ENCODE measurements around the gene RPS6KL1. TPM values are rescaled to one million over a fixed set of nuclear protein-coding genes. Genes with fewer than 3 reads are reported as not detected.

RPS6KL1 gene
- total and polyA plus RNA-seq, 2 experiments from 2014 or later: 5.6 to 6.5 TPM

GRCh38 chr14:74919421-74920165, 3.5 kb downstream of the RPS6KL1 start (continued):
- TF ChIP-seq ETS1 (IDR thresholded peaks at IDR 0.05) (no peak), CREB1 (CRISPR knock-in tag; IDR thresholded peaks at IDR 0.05; ENCODE audit: low read depth) (no peak), STAT1 (IDR thresholded peaks at IDR 0.05; ENCODE audit: unreplicated experiment) (no peak), EZH2phosphoT487 (IDR thresholded peaks at IDR 0.05; ENCODE audit: unreplicated experiment) (no peak), ZNF331 (CRISPR knock-in tag; IDR thresholded peaks at IDR 0.05; ENCODE audit: low read depth) (no peak), EZH2 (IDR thresholded peaks at IDR 0.05; ENCODE audit: low read depth, unreplicated experiment) (no peak), REST (IDR thresholded peaks at IDR 0.05; ENCODE audit: unreplicated experiment) (no peak), POLR2AphosphoS5 (IDR thresholded peaks at IDR 0.05; ENCODE audit: low read depth) (no peak), ZNF114 (CRISPR knock-in tag; IDR thresholded peaks at IDR 0.05) (no peak), CTCF (conservative IDR thresholded peaks at IDR 0.05; ENCODE audit: low read depth in 2 of 2) (no peak), NANOG (IDR thresholded peaks at IDR 0.05; ENCODE audit: borderline replicate concordance) (no peak)

GRCh38 chr14:74918380-74918779, 4.7 kb downstream of the RPS6KL1 start:
- Histone ChIP-seq H3K36me3 (ENCODE audit: insufficient read depth) (no peaks in the 10 kb centered on the region), H3K27ac (ENCODE audit: low read depth) (no peak overlapping the region), H3K4me1 (ENCODE audit: insufficient read depth) (peaks cover 3% of the 10 kb centered on the region; the same call in 1 of the 2 replicates), H3K27me3 (ENCODE audit: insufficient read depth) (no peaks in the 10 kb centered on the region), H2AFZ (no peak overlapping the region), H3K79me2 (replicated peaks; ENCODE audit: insufficient read depth) (no peaks in the 10 kb centered on the region), H3F3A (replicated peaks; ENCODE audit: low read depth) (no peaks in the 10 kb centered on the region), H3K4me2 (no peak overlapping the region), H3K4me3 (no peak overlapping the region), H3K9me2 (ENCODE audit: insufficient read depth) (no peaks in the 10 kb centered on the region), H4K20me1 (replicated peaks; ENCODE audit: insufficient read depth) (0 out of 2 replicates have a peak, but pooled peaks cover 4% of the 10 kb centered on the region)
- Mint-ChIP-seq H3K4me1 (peaks cover 7% of the 10 kb centered on the region; the same call in 2 of the 3 replicates), H3K4me3 (no peak overlapping the region), H3K36me3 (ENCODE audit: low read depth) (peaks cover 5% of the 10 kb centered on the region; the same call in 1 of the 3 replicates), H3K27ac (no peak overlapping the region), H3K9me3 (no peaks in the 10 kb centered on the region), H3K27me3 (ENCODE audit: insufficient read depth, low read depth, poor library complexity) (no peaks in the 10 kb centered on the region)
- ATAC-seq (no peak), DNase-seq (ENCODE audit: low spot score) (no peak)
- TF ChIP-seq ZNF462 (CRISPR knock-in tag; IDR thresholded peaks at IDR 0.05): no peak
- TF ChIP-seq ZNF114 (CRISPR knock-in tag; IDR thresholded peaks at IDR 0.05): no peak
- no peak for TF ChIP-seq NANOG (IDR thresholded peaks at IDR 0.05; ENCODE audit: borderline replicate concordance)
